GM12891 (cell line): ENCODE results near the gene FN3KRP.
A peak's percentile ranks its signal among the peaks of the same experiment; 100 is the strongest.

ENCODE experiments used
- DNase-seq: peaks from one replicate; pipeline ENCODE4 v3.0.0; 2011; ENCODE audit warnings: low spot score; ENCODE audit not compliant: insufficient read length
- FAIRE-seq: peaks from 2 replicates; lab custom pipeline; 2011; peaks lifted over from hg19 to GRCh38; lab: Jason Lieb, UNC
- PAX5 ChIP-seq: IDR thresholded peaks from 2 replicates; pipeline ENCODE4 v1.6.1; 2011; ENCODE audit warnings: low read length, moderate library complexity, mild to moderate bottlenecking; ENCODE audit not compliant: insufficient read depth, severe bottlenecking
- POLR2A ChIP-seq: IDR thresholded peaks from 2 replicates; pipeline ENCODE4 v1.6.1; 2011; ENCODE audit warnings: low read depth, low read length, control low read depth
- POLR2AphosphoS5 ChIP-seq: IDR thresholded peaks from 2 replicates; pipeline ENCODE4 v1.6.1; 2011; ENCODE audit warnings: low read depth, low read length, control low read depth
- POU2F2 ChIP-seq: IDR thresholded peaks from 2 replicates; pipeline ENCODE4 v1.6.1; 2011; ENCODE audit warnings: low read depth, mild to moderate bottlenecking, control low read depth, low read length, moderate library complexity
- SPI1 ChIP-seq: IDR thresholded peaks from 2 replicates; pipeline ENCODE4 v1.6.1; 2011; ENCODE audit warnings: low read depth, low read length, control low read depth
- TAF1 ChIP-seq: IDR thresholded peaks from 2 replicates; pipeline ENCODE4 v1.6.1; 2011; ENCODE audit warnings: low read depth, low read length, control low read depth

FN3KRP gene

GRCh38 chr17:82703935-82704865, 12.3 kb upstream of the FN3KRP start:
- DNase-seq (no peak), FAIRE-seq (no peak)
- TF ChIP-seq SPI1, result no peak

GRCh38 chr17:82704886-82705285, 11.6 kb upstream of the FN3KRP start:
- no peak for FAIRE-seq

GRCh38 chr17:82705756-82706155, 10.8 kb upstream of the FN3KRP start:
- no peak for DNase-seq
- no peak for FAIRE-seq
- no peak for TF ChIP-seq PAX5
- no peak for TF ChIP-seq POU2F2
- no peak for TF ChIP-seq POLR2AphosphoS5
- TF ChIP-seq POLR2A, result no peak
- no peak for TF ChIP-seq TAF1
- TF ChIP-seq SPI1, result no peak

More at GRCh38 chr17:82704886-82705285, 11.6 kb upstream of the FN3KRP start:
- no peak for DNase-seq
- TF ChIP-seq SPI1, result no peak
- TF ChIP-seq TAF1, result no peak
- no peak for TF ChIP-seq POLR2A
- TF ChIP-seq POLR2AphosphoS5, result no peak
- no peak for TF ChIP-seq POU2F2
- TF ChIP-seq PAX5, result no peak

GRCh38 chr17:82709024-82709675, 7.4 kb upstream of the FN3KRP start:
- TF ChIP-seq PAX5 (no peak), SPI1 (no peak), POLR2A (no peak), TAF1 (no peak), POLR2AphosphoS5 (no peak), POU2F2 (no peak)
- DNase-seq, result no peak
- FAIRE-seq, result peak; percentile 61

- FAIRE-seq, result no peak
- TF ChIP-seq PAX5, result no peak
- TF ChIP-seq POLR2A, result no peak
- TF ChIP-seq POLR2AphosphoS5, result no peak
- no peak for TF ChIP-seq SPI1
- no peak for TF ChIP-seq POU2F2
- no peak for TF ChIP-seq TAF1
- no peak for DNase-seq
These were observed 6.6 kb upstream of the FN3KRP start for GRCh38 chr17:82709676-82710498.

- no peak for TF ChIP-seq PAX5
- no peak for TF ChIP-seq POLR2A
- no peak for TF ChIP-seq SPI1
- no peak for TF ChIP-seq TAF1
- no peak for TF ChIP-seq POU2F2
- no peak for TF ChIP-seq POLR2AphosphoS5
- FAIRE-seq (no peak), DNase-seq (no peak)
These were observed 5.8 kb upstream of the FN3KRP start for GRCh38 chr17:82710499-82711232.

- no peak for DNase-seq
- no peak for FAIRE-seq
- TF ChIP-seq TAF1 (no peak), POU2F2 (no peak), POLR2A (no peak), POLR2AphosphoS5 (no peak), SPI1 (no peak), PAX5 (no peak)
These were observed 3.3 kb upstream of the FN3KRP start for GRCh38 chr17:82713071-82713723.

GRCh38 chr17:82718986-82719685, 2.6 kb downstream of the FN3KRP start:
- FAIRE-seq (no peak), DNase-seq (no peak)
- TF ChIP-seq POU2F2 (no peak), POLR2AphosphoS5 (no peak), PAX5 (no peak), POLR2A (no peak), SPI1 (no peak), TAF1 (no peak)
